Activated CD4-positive, alpha-beta T cell treated with anti-CD3 and anti-CD28 coated beads for 24 hours (primary cell): ENCODE measurements around the gene CAMSAP2.

ENCODE experiments used
- DNase-seq, 2 donors: peaks; one replicate each; pipeline ENCODE4 v3.0.0-alpha.2; 2020; ENCODE audit warnings: low read depth in 2 of 2

The CAMSAP2 gene, protein sequence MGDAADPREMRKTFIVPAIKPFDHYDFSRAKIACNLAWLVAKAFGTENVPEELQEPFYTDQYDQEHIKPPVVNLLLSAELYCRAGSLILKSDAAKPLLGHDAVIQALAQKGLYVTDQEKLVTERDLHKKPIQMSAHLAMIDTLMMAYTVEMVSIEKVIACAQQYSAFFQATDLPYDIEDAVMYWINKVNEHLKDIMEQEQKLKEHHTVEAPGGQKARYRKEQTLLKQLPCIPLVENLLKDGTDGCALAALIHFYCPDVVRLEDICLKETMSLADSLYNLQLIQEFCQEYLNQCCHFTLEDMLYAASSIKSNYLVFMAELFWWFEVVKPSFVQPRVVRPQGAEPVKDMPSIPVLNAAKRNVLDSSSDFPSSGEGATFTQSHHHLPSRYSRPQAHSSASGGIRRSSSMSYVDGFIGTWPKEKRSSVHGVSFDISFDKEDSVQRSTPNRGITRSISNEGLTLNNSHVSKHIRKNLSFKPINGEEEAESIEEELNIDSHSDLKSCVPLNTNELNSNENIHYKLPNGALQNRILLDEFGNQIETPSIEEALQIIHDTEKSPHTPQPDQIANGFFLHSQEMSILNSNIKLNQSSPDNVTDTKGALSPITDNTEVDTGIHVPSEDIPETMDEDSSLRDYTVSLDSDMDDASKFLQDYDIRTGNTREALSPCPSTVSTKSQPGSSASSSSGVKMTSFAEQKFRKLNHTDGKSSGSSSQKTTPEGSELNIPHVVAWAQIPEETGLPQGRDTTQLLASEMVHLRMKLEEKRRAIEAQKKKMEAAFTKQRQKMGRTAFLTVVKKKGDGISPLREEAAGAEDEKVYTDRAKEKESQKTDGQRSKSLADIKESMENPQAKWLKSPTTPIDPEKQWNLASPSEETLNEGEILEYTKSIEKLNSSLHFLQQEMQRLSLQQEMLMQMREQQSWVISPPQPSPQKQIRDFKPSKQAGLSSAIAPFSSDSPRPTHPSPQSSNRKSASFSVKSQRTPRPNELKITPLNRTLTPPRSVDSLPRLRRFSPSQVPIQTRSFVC (N-terminal part only)

DNA sequence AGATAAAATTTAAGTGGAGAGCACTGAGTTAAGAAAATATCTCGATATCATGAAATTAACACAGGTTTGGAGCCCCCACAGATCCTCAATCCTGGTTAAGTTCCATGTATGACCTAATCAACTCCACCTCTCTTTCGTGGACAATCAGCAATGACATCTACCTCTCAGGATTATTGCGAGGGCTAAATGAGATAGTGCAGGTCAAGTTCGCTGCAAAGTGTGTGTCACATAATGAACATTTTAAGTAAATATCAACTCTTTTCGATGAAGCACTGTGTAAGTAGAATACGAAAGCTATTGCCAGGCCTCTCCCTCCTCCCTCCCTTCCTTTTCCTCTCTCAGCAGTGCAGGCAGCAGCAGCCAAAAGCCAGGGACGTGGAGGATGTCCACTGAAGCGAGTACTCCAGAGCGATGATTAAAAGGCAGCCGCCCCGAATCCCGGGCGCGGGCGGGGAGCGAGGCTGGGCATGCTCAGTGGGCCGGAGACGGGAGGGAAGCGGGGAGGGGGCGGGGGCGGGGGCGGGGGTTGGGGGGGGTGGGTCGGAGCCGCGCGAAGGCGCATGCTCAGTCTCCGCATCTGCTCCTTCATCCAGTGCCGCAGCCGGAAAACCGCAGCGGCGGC lies at the start of gene CAMSAP2:
TSS of gene CAMSAP2 (plus strand) at position 567 of the 622 bp plus-strand sequence. CDS start 935 bp downstream, outside the sequence.
- DNase-seq = peak; percentile 35 to 60

DNA sequence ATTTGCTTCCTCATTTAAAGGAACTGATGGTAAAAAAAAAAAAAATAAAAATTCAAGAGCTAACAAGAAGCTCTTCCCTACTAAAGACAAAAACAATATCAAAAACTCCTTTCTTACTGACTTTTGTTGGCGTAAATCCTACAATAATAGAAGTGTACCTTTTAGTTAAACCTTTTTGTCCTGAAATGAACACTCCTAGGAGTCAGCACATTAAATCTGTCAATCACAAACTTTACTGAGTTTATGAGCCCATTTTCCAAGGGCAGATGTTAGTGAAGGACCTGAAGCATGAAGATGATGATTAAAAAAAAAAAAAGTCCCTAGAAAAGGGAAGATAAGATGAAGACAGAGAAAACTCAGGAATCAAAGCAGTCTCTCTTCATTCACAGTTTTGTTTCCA lies 46.4 kb upstream of the CAMSAP2 start:
- DNase-seq = no peak

DNA sequence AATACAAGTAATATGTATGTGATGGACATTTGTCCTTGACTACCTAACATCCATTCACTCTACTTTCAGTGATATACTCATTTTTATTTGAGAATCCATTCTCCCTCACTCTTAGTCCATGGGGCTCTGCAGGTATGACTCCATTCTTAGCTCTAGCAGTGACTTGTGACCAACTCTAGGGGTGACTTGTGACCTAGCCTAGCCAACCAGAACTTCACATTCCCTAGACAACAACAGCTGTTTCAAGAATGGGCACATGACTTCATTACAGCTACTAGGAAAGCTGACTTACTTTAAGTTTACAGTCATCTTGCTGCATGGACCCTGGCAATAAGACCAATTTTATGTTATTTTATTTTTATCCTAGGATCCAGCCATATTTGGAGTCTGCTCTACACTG lies 45.4 kb upstream of the CAMSAP2 start:
- DNase-seq = no peak

DNA sequence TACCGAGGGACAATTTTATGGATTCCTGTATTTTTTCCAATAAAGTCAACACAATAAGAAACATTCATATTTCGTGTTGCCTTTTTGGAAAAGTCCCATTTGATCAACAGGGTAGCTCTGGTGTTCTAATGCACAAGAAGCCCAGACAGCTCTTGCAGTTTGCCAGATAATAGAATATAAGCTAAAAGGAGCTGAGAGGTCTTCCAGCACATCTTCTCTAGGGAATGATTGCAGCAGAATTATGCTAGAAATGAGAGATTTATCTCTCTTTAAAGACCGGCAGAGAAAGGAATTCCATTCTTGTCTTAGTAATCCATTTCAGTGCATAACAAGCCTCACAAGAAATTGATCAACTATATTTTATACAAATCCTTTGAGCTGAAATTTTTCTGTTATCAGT lies 44.0 kb upstream of the CAMSAP2 start:
- no peak for DNase-seq

DNA sequence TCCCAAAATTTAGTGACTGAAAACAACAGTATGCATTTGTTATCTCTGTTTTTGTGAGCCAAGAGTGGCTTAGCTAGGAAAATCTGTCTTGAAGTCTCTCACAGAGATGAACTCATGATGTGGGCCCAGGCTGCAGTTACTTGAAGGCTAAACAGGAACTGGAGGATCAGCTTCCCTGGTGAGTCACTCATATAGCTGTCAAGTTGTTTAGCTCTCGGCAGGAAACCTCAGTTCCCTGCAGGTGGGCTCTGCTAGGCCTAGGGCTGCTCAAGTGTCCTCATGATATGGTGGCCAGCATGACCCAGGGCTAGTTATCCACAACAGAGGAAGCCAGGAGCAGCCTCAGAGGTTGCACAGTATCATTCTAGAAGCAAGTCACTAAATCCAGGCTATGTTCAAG lies 38.8 kb upstream of the CAMSAP2 start:
- DNase-seq = no peak

DNA sequence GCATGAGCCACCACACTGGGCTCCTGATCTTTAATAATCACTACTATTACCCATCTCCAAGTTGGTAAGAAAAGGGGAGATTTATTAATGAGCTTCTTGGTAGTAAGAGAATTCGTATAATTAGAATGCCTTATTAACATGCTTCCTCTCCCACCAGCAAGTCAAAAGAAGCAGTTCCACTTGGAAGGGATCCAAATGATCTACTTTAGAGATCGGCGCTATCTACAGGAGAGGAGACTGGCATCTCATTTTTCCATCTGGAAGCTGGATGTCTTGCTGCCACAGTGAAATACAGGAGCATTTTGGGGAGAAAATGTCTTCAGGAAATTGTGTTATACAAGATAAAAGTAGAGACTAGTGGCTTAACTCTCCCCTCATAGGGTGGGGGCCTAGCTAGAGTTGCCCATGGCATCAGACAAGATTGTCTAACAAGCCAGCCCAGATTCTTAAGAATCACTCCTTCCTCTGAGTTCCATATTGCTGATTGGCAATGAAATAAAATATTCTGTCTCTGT lies 33.6 kb upstream of the CAMSAP2 start:
- no peak for DNase-seq

DNA sequence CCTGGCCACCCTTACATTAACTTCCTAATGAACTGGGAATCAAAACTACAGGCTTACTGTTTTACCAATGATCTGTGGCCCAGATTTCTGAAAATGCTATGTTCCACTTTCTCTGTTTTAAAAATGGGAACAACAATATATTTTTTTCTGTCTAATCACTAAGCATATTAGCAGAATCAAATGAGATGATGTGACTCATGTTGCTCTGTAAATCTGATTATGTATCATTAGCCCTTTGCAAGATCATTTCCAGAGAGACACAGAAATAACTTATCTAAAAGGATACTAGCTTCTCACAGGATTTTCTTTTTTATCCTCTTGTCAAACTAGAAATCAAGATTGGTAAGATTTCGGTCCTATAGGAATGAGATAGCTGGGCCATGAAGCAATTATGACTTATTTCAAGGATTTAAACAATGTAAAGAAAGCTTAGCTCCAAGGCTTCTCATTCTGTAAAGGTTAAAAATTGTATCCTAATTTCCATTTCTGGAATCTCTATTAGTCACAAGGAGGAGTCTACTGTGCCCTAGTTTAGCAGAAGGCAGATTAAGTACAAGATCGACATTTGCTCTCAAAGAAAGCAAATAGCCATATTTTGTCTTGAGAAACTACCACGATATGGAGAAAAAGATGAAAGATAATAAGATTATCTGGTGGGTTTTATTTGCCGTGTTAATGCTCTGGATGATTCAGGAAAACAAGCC lies 32.4 kb upstream of the CAMSAP2 start:
- no peak for DNase-seq

DNA sequence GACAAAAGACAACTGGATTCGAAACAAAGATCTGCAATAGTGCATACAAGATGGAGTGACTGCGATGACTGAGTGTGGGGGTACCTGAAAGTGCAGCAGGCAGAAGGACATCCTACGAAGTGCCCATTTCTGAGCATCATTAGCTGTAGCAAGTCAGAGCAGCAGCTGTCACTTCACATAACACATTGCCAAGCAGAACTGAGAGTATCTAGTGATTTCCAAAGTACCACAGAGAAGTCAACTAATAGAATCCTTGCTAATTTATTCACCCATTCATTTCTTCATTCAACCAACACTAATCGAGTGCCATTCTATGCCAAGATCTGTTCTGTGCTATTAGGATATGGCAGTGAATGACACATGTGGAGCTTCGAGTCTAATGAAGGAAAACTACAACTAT lies 31.6 kb upstream of the CAMSAP2 start:
- DNase-seq = no peak

DNA sequence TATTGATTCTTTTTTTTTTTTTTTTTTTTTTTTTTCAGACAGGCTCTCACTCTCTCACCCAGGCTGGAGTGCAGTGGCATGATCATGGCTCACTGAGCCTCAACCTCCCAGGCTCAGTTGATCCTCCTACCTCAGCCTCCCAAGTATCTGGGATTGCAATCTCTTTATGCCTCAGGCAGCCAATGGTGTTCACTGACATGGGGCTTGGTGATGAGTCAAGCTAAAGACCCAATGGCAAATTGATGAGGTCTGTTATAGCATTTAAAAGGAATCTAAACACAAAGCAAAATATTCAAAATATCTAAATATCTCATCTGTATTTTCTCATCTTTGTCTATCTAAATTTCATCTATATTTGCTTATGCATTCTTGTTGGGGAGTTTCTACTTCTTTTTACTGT lies 30.5 kb upstream of the CAMSAP2 start:
- DNase-seq = no peak

DNA sequence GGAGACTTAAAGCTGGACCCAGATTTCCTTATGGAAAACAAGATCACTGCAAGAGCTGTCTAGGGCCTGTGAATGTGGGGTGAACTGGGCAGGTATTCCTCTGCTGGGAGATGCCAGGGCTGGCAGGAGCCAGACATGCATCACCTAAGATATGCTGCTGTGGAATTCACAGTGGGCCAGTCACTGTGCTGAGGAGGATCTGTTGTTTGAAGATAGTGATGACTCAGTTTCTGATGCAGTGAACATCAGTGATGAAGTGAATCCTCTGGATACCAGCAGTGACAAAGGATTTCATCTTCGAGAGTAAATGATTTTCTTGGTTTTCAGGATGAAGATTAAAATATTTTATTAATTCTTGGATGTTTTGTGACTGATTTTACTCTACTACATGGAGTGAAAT lies 29.9 kb upstream of the CAMSAP2 start:
- DNase-seq = no peak

DNA sequence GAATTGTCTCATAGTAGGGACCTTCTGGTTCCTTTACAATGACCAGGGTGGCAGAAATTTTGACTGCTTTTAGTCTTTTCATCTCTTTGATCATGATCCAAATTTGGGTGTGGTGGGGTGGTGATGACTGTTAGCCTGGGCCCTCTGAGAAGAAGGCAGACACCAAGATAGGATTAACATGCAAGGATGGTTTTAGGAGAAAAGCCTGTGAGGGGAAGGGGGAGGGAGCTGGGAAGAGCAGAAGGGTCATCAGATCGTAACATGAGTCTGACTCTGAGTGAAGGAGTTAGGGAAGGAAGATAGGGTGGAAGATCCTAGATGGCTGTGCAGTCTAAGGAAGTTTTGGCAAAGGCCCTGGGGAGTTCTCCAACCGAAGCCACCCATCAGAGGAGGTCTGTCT lies 28.5 kb upstream of the CAMSAP2 start:
- DNase-seq = no peak

DNA sequence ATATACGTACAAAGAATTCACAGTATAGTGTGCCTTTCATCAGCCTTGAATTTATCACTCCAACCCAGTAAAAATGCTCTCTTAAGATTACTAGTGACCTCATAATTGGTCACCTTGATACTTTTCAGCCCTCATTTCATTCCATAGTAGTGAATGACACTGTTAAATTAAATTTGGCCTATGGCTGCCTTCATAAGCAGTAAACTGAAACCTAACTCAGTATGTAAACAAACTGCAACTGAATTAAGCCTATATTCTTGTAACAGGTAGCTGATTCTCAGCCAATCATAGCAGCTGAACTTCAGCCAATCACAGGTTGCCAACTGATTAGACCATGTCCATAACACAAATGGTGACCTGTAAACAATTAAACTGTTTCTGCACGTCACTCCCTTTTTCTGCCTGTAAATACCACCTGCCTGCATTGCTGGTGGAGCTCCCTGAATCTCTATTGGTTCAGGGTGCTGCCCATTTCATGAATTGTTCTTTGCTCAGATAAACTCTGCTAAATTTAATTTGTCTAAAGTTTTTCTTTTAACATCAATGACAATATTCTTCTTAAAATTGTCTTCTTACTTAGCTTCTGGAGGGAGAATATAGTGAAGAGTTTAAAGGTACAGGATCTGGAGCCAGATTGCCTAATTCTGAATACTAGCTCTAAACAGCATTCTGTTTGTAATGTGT lies 24.0 kb upstream of the CAMSAP2 start:
- DNase-seq = no peak

DNA sequence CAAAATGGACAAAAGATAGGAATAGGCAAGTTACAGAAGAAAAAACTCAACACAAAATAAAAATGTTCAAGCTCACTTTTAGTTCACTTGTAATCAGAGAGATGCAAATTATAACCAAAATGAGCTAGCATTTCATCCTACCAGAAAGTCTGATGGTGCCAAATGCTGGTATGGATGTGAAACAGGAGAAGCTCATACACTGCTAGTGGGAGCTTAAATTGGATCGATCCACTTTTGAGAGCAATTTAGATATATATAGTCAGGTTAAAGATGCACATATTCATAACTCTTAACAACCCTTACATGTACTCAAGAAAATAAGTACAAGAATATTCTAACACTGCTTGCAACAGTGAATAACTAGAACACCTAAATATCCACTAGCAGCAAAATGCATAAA lies 18.5 kb upstream of the CAMSAP2 start:
- DNase-seq = no peak

DNA sequence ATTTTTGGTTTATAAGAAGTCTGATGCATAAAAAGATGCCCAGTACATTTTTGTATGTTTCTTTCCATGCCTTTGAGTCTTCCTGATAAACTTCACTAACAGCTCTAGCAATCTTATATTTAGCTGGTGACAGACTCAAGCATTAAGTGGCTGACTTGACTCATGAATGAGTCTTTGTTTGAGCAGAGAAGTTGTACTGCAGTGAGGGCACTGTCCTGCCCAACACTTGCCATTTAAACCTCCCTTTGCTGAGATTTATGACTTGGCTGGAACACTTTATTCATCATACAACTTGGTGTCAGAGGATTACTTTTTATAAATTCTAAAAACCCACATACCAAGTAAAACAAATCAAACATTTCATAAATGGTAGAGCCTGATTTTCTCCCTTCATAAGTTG lies 14.6 kb upstream of the CAMSAP2 start:
- DNase-seq = no peak

DNA sequence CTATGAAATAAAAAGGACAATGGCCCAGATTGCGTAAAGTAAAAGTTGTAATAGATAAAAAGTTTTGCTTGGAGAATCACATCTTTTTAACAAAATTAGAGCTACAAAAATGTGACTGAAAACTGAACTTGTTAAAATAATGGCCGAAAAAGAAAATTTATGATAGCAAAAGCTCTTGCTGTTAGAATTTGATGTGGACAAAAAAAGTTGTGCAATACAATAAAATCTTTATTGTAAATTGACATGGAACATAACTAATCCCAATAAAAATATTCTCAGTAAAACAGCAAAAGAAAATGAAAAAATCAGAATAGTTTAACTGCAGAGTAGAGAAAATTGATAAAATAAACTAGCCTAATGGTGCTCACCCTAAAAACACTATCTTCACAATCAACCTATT lies 11.4 kb upstream of the CAMSAP2 start:
- DNase-seq = no peak

DNA sequence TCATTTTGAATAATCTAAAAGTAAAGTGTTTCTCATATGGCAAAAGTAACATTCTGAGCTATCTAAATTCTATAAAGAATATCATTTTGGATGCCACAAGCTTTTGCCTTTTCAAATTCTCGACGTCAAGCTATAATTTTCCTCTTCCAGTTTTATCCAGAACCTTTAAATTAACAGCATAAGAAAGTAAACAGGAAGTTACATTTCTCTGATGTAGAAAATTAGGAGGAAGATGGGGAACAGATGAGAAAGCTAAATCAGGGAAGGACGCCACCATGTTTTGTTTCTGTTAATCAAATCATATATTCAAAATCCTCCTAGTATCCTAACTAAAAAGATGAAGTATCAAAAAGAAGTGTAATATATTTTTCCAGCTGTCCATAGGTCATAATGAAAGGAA lies 8.8 kb upstream of the CAMSAP2 start:
- DNase-seq = no peak

DNA sequence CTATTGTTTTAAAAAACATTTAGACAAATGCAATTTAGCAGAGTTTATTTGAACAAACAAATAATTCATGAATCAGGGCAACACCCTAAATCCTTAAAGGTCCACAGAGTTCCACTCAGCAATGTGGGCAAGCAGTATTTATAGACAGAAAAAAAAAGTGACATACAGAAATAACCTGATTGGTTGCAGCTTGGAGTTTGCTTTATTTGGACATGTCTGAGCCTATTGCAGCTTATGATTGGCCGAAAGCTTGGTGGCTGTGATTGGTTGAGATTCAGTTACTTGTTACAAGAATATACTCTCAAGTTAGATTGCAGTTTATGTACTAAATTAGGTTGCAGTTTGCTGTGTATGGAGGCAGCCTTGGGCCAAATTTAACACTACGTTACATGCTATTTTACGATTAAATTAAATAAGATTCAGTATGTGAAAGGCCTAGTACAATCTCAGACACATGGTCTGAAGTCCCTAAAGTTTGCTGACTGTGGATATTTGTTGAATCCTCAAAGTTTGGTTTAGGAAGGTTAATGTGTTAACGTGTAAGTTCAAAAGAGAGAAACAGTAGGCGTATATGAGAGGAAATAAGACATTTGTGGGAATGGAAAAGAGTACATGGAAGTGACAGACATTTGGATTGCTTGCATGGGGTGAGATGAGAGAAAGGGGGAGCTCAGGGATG lies 6.9 kb upstream of the CAMSAP2 start:
- DNase-seq = no peak

DNA sequence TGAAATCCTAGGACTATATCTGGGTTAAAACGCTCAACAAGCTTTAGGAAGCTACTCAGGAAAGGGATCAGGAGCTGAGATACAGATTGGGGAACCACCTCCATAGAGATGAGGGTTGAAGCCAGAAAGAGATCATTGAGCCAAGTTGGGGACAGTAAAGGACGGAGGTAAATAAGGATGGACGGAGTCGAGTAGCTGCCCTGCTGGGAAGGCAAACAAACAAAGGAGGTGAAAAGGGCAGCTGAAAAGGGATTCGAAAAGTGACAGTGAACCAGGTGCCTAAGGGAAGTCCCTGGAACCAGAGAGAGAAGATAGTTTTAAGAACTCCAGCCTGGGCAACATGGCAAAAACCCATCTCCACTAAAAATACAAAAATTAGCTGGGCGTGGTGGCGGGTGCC lies 6.3 kb upstream of the CAMSAP2 start:
- DNase-seq = no peak

DNA sequence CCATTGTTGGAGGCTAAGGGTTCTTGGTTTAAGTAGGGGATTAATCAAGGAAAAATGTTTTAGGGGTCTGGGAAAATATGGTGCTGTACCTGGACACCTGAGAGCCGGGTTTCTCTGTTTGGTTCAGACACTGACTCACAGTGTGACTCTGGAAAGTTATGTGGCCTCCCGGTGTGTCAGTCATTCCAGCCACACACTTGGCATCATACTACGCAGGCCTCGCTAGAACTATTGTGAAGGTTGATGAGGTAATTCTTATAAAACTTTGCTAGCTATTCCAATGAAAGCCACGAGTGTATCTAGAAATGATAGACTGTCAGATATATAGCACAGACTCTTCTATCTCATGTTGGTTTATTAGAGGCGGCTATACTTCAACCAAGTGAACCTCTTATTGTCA lies 4.8 kb upstream of the CAMSAP2 start:
- peak in 1 of 2 donors; percentile 10 for DNase-seq

DNA sequence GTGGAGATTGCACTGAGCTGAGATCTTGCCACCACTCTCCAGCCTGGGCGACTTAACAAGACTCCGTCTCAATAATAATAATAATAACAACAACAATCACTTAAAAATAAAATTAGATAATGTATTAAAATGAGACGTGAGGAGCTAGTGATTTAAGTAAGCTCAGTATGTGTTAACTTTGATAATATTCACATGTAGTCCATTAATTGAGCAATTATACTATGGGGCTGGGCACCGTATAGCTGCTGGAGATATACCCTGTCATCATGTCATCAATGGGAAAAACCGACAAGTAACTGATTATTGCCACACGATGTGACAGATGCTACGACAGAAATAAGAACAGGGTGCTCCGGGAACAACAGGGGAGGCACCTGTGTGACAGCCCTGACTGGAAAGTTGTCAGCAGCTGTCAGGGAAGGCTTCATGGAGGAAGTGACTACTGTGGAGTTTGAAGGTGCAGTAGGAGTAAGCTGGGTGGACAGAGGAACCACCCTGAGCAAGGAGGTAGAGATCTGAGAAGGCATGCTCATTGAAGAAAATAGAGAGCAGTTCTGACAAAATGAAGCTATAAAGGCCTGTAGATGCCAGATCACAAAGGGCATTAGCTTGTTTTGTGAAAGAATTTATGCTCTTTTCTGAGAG lies 924 bp upstream of the CAMSAP2 start:
- no peak for DNase-seq
